IPS-18c (cell line): ENCODE results near the gene CSNK1D.
"Not testable (repeated sequence)": the region's sequence is repeated elsewhere in the genome, so short reads cannot be mapped to it uniquely, and the experiment has no call there.

Experiments
- H3K4me3 ChIP-seq: 2 replicates; pipeline ENCODE4 v1.7.0; 2013; ENCODE audit warnings: low read depth, mild to moderate bottlenecking, low read length, moderate library complexity; ENCODE audit not compliant: insufficient read depth
- H3K9me3 ChIP-seq: one replicate; pipeline ENCODE4 v1.6.1; 2013; ENCODE audit warnings: mild to moderate bottlenecking, low read length, moderate library complexity; ENCODE audit not compliant: control insufficient read depth, insufficient read depth

Gene CSNK1D

GRCh38 chr17:82267575-82268379, 5.7 kb downstream of the CSNK1D start:
- no peak overlapping the region for H3K4me3 ChIP-seq
- H3K9me3 ChIP-seq: no peaks in the 10 kb centered on the region

GRCh38 chr17:82266142-82266541, 7.4 kb downstream of the CSNK1D start:
- no peaks in the 10 kb centered on the region for H3K9me3 ChIP-seq
- H3K4me3 ChIP-seq: no peak overlapping the region

GRCh38 chr17:82263641-82264040, 9.9 kb downstream of the CSNK1D start:
- no peaks in the 10 kb centered on the region for H3K9me3 ChIP-seq
- no peak overlapping the region for H3K4me3 ChIP-seq

GRCh38 chr17:82262344-82262743, 11.2 kb downstream of the CSNK1D start:
- H3K9me3 ChIP-seq: no peaks in the 10 kb centered on the region

GRCh38 chr17:82259972-82260961, 13.2 kb downstream of the CSNK1D start:
- H3K9me3 ChIP-seq, H3K4me3 ChIP-seq: not testable (repeated sequence)

More at GRCh38 chr17:82262344-82262743, 11.2 kb downstream of the CSNK1D start:
- H3K4me3 ChIP-seq: no peak overlapping the region

GRCh38 chr17:82258555-82258954, 14.9 kb downstream of the CSNK1D start:
- Histone ChIP-seq H3K9me3 (peaks cover 2% of the 10 kb centered on the region), H3K4me3 (no peak overlapping the region)

- Histone ChIP-seq H3K9me3 (peaks cover 2% of the 10 kb centered on the region), H3K4me3 (no peak overlapping the region)
These were observed 16.0 kb downstream of the CSNK1D start for GRCh38 chr17:82257473-82257872.

GRCh38 chr17:82256242-82256885, 17.1 kb downstream of the CSNK1D start:
- no peak overlapping the region for H3K4me3 ChIP-seq
- H3K9me3 ChIP-seq: peaks cover 2% of the 10 kb centered on the region

- H3K9me3 ChIP-seq: peaks cover 2% of the 10 kb centered on the region
- H3K4me3 ChIP-seq: no peak overlapping the region
These were observed 18.0 kb downstream of the CSNK1D start for GRCh38 chr17:82255402-82255972.

GRCh38 chr17:82254746-82255145, 18.8 kb downstream of the CSNK1D start:
- H3K4me3 ChIP-seq, H3K9me3 ChIP-seq: not testable (repeated sequence)

GRCh38 chr17:82254096-82254495, 19.4 kb downstream of the CSNK1D start:
- not testable (repeated sequence) for H3K9me3 ChIP-seq, H3K4me3 ChIP-seq

GRCh38 chr17:82253179-82253544, 20.3 kb downstream of the CSNK1D start:
- peaks cover 2% of the 10 kb centered on the region for H3K9me3 ChIP-seq
- H3K4me3 ChIP-seq: no peak overlapping the region

- Histone ChIP-seq H3K4me3 (no peak overlapping the region), H3K9me3 (peaks cover 2% of the 10 kb centered on the region)
These were observed 20.9 kb downstream of the CSNK1D start for GRCh38 chr17:82252511-82253178.

GRCh38 chr17:82250868-82251500, 22.5 kb downstream of the CSNK1D start:
- Histone ChIP-seq H3K4me3 (no peak overlapping the region), H3K9me3 (peaks cover 2% of the 10 kb centered on the region)

- Histone ChIP-seq H3K9me3 (no peaks in the 10 kb centered on the region), H3K4me3 (no peak overlapping the region)
These were observed 23.5 kb downstream of the CSNK1D start for GRCh38 chr17:82249896-82250581.
